HL-60 (cell line): Measurements from ENCODE around the gene COPS7B.

Source experiments
- DNase-seq, 2 experiments: peaks; one replicate each; pipeline ENCODE4 v3.0.0-alpha.2; 2010 to 2020; ENCODE audit warnings: low read depth in 1 of 2, low spot score in 1 of 2
- H3K27ac ChIP-seq: fragments of 250-450 bp; sonication (Bioruptor Pico); replicated peaks from 2 replicates; pipeline ENCODE4 v1.5.1; 2020; ENCODE audit warnings: mild to moderate bottlenecking, moderate library complexity
- H3K27me3 ChIP-seq: fragments of 250-450 bp; sonication (Bioruptor Pico); 2 replicates; pipeline ENCODE4 v1.5.1; 2021; ENCODE audit warnings: mild to moderate bottlenecking, moderate library complexity; ENCODE audit not compliant: insufficient read depth, poor library complexity, severe bottlenecking
- H3K4me3 ChIP-seq: replicated peaks from 2 replicates; pipeline ENCODE4 v1.5.1; 2011; ENCODE audit warnings: mild to moderate bottlenecking, control low read depth, low read length; ENCODE audit not compliant: insufficient read depth
- CTCF ChIP-seq: IDR thresholded peaks from one replicate; pipeline ENCODE4 v1.5.1; 2011; ENCODE audit warnings: low read length, control low read depth, inconsistent platforms; ENCODE audit not compliant: insufficient read depth
- GABPA ChIP-seq: IDR thresholded peaks from 2 replicates; pipeline ENCODE4 v1.6.1; 2012; ENCODE audit warnings: low read depth
- POLR2AphosphoS5 ChIP-seq: IDR thresholded peaks from 2 replicates; pipeline ENCODE4 v1.6.1; 2012; ENCODE audit warnings: low read depth
- REST ChIP-seq: IDR thresholded peaks from 2 replicates; pipeline ENCODE4 v1.6.1; 2012; ENCODE audit warnings: low read depth; ENCODE audit not compliant: insufficient replicate concordance
- SPI1 ChIP-seq: IDR thresholded peaks from 2 replicates; pipeline ENCODE4 v1.6.1; 2012; ENCODE audit warnings: low read depth, mild to moderate bottlenecking, borderline replicate concordance

The COPS7B gene

GRCh38 chr2:231821908-231822307 lies 35.7 kb downstream of the COPS7B start:
- no peak for DNase-seq
- TF ChIP-seq SPI1 (no peak), POLR2AphosphoS5 (no peak), CTCF (no peak), GABPA (no peak), REST (no peak)
- Histone ChIP-seq H3K27ac (no peak overlapping the region), H3K4me3 (no peak overlapping the region), H3K27me3 (no peaks in the 10 kb centered on the region)

GRCh38 chr2:231853105-231853504 lies 66.9 kb downstream of the COPS7B start:
- DNase-seq: no peak
- H3K4me3 ChIP-seq: no peak overlapping the region
- TF ChIP-seq CTCF (no peak), POLR2AphosphoS5 (no peak), SPI1 (no peak), REST (no peak), GABPA (no peak)
- H3K27ac ChIP-seq: no peak overlapping the region
- H3K27me3 ChIP-seq: peaks cover 2% of the 10 kb centered on the region

- Histone ChIP-seq H3K4me3 (no peak overlapping the region), H3K27me3 (peaks cover 2% of the 10 kb centered on the region), H3K27ac (no peak overlapping the region)
- TF ChIP-seq CTCF: no peak
- TF ChIP-seq REST: no peak
- no peak for TF ChIP-seq POLR2AphosphoS5
- TF ChIP-seq GABPA: no peak
- no peak for TF ChIP-seq SPI1
- DNase-seq: no peak
Observed at GRCh38 chr2:231854616-231855125, 68.4 kb downstream of the COPS7B start.
